Measurements from ENCODE around the gene TMEM184B. TPM values are rescaled to one million over a fixed set of nuclear protein-coding genes. Genes with fewer than 3 reads are reported as not detected.

The TMEM184B gene
- total RNA-seq, 2 experiments from 2014 or later = 28.8 to 30.5 TPM

- CTCF ChIA-PET = no interaction called here
These were observed 53.2 kb downstream of the TMEM184B start for GRCh38 chr22:38219632-38220031.

GRCh38 chr22:38218661-38219622 lies 53.9 kb downstream of the TMEM184B start:
- POLR2A ChIA-PET = interaction anchor here (0.8 kb wide), 1 partner anchor 11 kb away, joined by 3 read pairs; no protein-coding TSS in a partner anchor
- CTCF ChIA-PET = interaction anchor here (1.1 kb wide), 1 partner anchor 11 kb away, joined by 3 read pairs; no protein-coding TSS in a partner anchor

More at GRCh38 chr22:38219632-38220031, 53.2 kb downstream of the TMEM184B start:
- POLR2A ChIA-PET = interaction anchor here (0.8 kb wide), 1 partner anchor 12 kb away, joined by 3 read pairs; no protein-coding TSS in a partner anchor

GRCh38 chr22:38215156-38216038 lies 57.4 kb downstream of the TMEM184B start:
- ChIA-PET POLR2A (interaction anchor here (1.0 kb wide), 1 partner anchor 13 kb away, joined by 4 read pairs; the partner anchor contains the start of gene MAFF), CTCF (interaction anchor here (0.5 to 2.3 kb wide), 2 partner anchors 13 to 42 kb away, joined by 5 to 7 read pairs; partner anchors contain the start of gene MAFF)

DNA sequence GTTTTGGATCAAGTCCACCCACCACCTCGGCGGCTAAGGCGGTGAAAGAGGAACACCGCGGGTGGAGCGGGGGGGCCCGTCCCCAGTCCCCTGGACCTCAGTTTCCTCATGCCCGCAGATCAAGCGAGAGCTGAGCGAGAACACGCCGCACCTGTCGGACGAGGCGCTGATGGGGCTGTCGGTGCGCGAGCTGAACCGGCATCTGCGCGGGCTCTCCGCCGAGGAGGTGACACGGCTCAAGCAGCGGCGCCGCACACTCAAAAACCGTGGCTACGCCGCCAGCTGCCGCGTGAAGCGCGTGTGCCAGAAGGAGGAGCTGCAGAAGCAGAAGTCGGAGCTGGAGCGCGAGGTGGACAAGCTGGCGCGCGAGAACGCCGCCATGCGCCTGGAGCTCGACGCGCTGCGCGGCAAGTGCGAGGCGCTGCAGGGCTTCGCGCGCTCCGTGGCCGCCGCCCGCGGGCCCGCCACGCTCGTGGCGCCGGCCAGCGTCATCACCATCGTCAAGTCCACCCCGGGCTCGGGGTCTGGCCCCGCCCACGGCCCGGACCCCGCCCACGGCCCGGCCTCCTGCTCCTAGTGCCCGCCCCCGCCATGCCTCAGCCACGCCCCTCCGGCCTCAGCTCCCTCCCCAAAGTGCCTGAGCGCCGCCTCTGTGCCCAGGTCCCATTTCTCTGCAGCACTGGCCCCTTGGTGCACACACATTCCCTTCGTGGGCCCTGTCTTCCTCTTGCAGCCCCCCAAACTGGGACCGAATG lies 58.3 kb downstream of the TMEM184B start:
- ChIA-PET POLR2A (interaction anchor here (1.0 to 1.1 kb wide), 2 partner anchors 11 to 12 kb away, joined by 4 read pairs; partner anchors contain the start of gene MAFF), CTCF (interaction anchor here (0.5 to 2.3 kb wide), 2 partner anchors 12 to 43 kb away, joined by 5 to 7 read pairs; partner anchors contain the start of gene MAFF)

GRCh38 chr22:38213990-38214301 lies 58.9 kb downstream of the TMEM184B start:
- POLR2A ChIA-PET = interaction anchor here (1.0 to 1.1 kb wide), 2 partner anchors 10 to 12 kb away, joined by 4 read pairs; partner anchors contain the start of gene MAFF
- CTCF ChIA-PET = interaction anchor here (2.3 kb wide), 1 partner anchor 11 kb away, joined by 7 read pairs; the partner anchor contains the start of gene MAFF

GRCh38 chr22:38213319-38213989 lies 59.4 kb downstream of the TMEM184B start:
- ChIA-PET POLR2A (interaction anchor here (1.1 kb wide), 1 partner anchor 10 kb away, joined by 4 read pairs; no protein-coding TSS in a partner anchor), CTCF (interaction anchor here (2.3 kb wide), 1 partner anchor 11 kb away, joined by 7 read pairs; the partner anchor contains the start of gene MAFF)

GRCh38 chr22:38212442-38212841 lies 60.4 kb downstream of the TMEM184B start:
- POLR2A ChIA-PET = no interaction called here
- CTCF ChIA-PET = no interaction called here

GRCh38 chr22:38211556-38211955 lies 61.3 kb downstream of the TMEM184B start:
- ChIA-PET POLR2A (interaction anchor here (0.6 to 0.9 kb wide), 2 partner anchors 11 to 95 kb away, joined by 3 read pairs; no protein-coding TSS in a partner anchor), CTCF (interaction anchor here (0.7 to 1.3 kb wide), 3 partner anchors 8 to 126 kb away, joined by 3 to 4 read pairs (median 3); no protein-coding TSS in a partner anchor)

GRCh38 chr22:38208551-38208968 lies 64.2 kb downstream of the TMEM184B start:
- ChIA-PET POLR2A (interaction anchor here (0.7 kb wide), 1 partner anchor 11 kb away, joined by 3 read pairs; no protein-coding TSS in a partner anchor), CTCF (interaction anchor here (0.6 to 2.2 kb wide), 2 partner anchors 26 to 59 kb away, joined by 3 to 4 read pairs; partner anchors contain the start of gene PLA2G6)

DNA sequence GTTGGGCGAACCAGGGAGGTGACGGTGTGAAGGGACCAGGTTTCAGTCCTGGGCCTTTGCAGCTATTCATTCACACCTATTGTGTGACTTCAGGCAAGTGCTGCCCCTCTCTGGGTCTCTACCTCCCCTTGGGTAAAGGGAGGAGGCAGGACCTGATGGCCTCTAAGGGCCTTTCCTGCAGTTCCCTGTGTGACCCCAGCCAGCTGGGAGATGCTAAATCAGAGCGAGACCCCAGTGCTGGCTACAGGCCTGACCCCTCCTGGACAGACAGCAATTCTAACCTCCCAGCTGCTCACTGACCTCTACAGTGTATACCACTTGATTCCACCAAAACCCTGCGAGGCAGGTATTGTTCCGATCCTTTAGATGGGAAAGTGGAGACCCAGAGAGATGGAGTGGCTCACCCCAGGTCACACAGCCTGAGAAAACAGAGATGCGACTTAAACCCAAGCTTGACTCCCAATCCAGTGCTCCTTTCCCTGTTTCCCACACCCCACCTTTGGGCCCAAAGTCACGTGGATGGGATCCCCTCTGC lies 64.8 kb downstream of the TMEM184B start:
- ChIA-PET CTCF (interaction anchor here (0.5 to 2.2 kb wide), 3 partner anchors 26 to 108 kb away, joined by 3 to 4 read pairs (median 3); partner anchors contain the start of gene PLA2G6), POLR2A (interaction anchor here (0.7 kb wide), 2 partner anchors 11 to 366 kb away, joined by 3 to 9 read pairs; no protein-coding TSS in a partner anchor)

DNA sequence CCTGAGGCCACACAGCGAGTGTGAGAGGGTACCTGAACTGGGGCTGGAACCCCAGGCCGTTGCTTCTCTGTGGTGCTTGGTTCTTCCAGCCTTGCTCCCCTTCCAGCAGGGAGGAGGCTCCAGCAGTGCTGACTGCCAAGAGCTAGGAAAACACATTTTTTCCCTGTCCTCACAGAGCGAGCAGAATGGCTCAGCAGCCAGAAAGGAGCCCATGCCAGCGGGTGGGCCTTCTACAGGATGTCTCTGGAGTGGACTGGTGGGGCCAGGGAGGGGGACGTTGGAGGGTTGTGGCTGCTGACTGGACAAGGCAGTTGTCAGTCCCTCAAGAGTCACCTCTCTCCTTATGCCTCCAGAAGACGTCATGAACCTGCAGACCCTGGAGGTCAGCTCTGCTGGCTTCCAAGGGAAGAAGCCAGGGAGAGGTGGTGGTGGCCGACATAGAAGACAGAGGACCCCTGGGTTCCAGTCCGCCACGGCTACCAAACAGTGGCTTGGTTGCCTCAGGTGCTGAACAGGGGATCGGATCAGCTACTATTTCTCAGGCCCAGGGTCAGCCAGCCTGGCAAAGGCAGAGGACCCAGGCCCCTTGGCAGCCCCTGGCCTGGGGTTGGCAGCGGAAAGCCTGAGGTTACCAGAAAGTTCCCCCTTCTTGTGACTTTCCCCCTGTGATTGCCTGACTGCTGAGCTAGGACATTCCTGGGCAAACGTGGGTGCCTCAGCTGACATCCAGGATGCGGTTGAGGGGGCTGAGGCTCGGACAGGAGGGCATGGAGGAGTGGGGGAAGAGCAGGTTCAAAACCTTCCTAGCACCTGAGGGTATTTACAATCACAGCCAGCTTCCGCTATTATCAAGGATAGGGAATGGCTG lies 67.3 kb downstream of the TMEM184B start:
- POLR2A ChIA-PET = no interaction called here

DNA sequence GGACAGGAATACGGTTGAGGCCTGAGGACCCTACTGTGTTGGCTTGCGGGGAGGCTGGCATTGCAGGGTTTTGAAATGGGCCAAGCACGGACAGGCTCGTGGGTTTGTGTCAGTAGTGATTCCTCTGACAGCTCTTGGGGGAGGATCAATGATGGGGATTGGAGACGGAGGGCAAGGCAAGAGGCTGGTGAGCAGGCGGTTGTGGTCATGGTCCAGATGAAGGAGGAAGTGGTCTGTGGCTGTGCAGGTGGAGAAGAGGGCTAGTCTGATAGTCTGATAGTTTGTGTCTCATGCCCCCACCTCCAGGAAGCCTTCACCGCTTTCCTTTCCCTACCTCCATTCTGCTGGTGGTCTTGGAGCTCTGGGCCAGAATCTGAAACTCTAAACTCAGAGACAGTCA lies 68.0 kb downstream of the TMEM184B start:
- ChIA-PET CTCF (interaction anchor here (1.1 to 2.3 kb wide), 3 partner anchors 25 to 100 kb away, joined by 3 to 6 read pairs (median 5); no protein-coding TSS in a partner anchor), POLR2A (interaction anchor here (1.2 kb wide), 1 partner anchor 12 kb away, joined by 5 read pairs; no protein-coding TSS in a partner anchor)

More for the DNA sequence above, 67.3 kb downstream of the TMEM184B start:
- CTCF ChIA-PET = interaction anchor here (0.5 to 2.3 kb wide), 2 partner anchors 29 to 208 kb away, joined by 3 to 6 read pairs; no protein-coding TSS in a partner anchor

GRCh38 chr22:38203855-38204514 lies 68.8 kb downstream of the TMEM184B start:
- POLR2A ChIA-PET = interaction anchor here (1.2 to 3.9 kb wide), 3 partner anchors 10 to 23 kb away, joined by 4 to 22 read pairs (median 5); partner anchors contain the start of gene PLA2G6
- CTCF ChIA-PET = interaction anchor here (0.8 to 2.3 kb wide), 7 partner anchors 8 to 101 kb away, joined by 3 to 7 read pairs (median 5); no protein-coding TSS in a partner anchor

GRCh38 chr22:38203090-38203810 lies 69.6 kb downstream of the TMEM184B start:
- POLR2A ChIA-PET = interaction anchor here (0.6 to 3.9 kb wide), 6 partner anchors 11 to 324 kb away, joined by 3 to 22 read pairs (median 6); partner anchors contain the start of gene PLA2G6
- CTCF ChIA-PET = interaction anchor here (0.8 to 2.3 kb wide), 6 partner anchors 8 to 53 kb away, joined by 3 to 7 read pairs (median 5); no protein-coding TSS in a partner anchor

All from activated CD8-positive, alpha-beta memory T cell treated with anti-CD3 and anti-CD28 coated beads for 36 hours (primary cell).